HG03196 (cell line): ENCODE results near the gene XPO6.
"Not testable (repeated sequence)": the region's sequence is repeated elsewhere in the genome, so short reads cannot be mapped to it uniquely, and the experiment has no call there.

Experiments used
- ATAC-seq: cut with Tn5 transposase; IDR thresholded peaks from one replicate; pipeline ENCODE4 v1.9.1; 2021; ENCODE audit not compliant: unreplicated experiment

XPO6 gene, protein sequence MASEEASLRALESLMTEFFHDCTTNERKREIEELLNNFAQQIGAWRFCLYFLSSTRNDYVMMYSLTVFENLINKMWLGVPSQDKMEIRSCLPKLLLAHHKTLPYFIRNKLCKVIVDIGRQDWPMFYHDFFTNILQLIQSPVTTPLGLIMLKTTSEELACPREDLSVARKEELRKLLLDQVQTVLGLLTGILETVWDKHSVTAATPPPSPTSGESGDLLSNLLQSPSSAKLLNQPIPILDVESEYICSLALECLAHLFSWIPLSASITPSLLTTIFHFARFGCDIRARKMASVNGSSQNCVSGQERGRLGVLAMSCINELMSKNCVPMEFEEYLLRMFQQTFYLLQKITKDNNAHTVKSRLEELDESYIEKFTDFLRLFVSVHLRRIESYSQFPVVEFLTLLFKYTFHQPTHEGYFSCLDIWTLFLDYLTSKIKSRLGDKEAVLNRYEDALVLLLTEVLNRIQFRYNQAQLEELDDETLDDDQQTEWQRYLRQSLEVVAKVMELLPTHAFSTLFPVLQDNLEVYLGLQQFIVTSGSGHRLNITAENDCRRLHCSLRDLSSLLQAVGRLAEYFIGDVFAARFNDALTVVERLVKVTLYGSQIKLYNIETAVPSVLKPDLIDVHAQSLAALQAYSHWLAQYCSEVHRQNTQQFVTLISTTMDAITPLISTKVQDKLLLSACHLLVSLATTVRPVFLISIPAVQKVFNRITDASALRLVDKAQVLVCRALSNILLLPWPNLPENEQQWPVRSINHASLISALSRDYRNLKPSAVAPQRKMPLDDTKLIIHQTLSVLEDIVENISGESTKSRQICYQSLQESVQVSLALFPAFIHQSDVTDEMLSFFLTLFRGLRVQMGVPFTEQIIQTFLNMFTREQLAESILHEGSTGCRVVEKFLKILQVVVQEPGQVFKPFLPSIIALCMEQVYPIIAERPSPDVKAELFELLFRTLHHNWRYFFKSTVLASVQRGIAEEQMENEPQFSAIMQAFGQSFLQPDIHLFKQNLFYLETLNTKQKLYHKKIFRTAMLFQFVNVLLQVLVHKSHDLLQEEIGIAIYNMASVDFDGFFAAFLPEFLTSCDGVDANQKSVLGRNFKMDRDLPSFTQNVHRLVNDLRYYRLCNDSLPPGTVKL

DNA sequence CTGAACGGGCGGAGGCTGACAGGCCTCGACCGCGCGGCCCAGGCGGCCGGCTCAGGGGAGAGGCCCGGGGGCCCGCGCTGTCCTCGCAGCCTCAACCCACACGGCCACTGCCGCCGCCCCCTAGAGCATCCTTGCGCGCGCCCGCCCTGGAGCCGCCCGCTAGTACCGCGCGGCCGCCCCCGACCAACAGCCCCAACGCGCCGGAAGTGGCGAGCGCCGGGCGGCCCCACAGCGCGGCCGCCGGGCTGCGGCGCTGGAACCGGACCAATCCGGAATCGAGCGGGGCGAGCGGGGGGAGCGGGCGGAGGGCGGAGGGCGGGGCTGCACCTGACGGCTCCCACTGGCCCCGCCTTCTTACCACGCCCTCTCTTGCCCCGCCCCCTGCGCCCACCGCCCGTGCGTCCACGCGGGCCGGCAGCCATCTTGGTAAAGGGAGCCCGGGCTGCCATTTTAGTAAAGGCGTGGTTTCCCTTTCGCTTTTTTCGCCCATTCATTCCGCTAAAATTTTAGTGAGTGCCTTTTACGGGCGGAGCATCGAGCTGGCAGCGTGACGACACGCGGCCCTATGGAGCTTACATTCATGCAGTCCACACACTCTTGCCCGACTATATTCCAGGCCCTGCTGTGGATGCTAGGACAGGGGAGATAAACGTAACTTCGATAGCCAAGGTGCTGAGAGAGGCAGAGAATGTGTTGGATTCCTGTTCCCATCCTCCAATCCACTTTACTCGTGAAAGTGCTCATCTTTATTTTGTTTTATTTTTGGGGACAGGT, at the start of gene XPO6:
Gene XPO6 (minus strand): TSS at position 208 of the 774 bp plus-strand sequence. CDS start 597 bp downstream, outside the sequence.
- ATAC-seq, result peak; percentile 86

DNA sequence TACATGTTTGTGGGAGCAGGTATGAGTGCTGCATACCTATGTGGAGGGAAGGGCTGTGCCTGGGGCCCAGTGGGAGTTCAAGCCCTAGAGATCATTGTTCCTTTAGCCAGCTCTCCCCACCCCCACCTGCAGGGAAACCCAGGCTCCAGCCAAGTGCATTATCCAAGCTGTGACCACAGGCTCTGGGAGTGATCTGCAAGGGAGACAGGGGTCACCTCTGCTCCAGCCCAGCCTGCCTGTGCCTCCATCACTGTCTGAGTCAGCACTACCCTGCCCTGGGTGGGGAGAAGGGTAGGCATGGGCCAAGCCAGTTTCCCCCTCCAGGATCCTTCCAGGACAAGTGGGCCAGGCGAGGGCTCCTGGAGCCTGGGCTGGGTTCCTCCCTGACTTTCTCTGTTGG, 48.4 kb upstream of the XPO6 start:
- ATAC-seq, result no peak

DNA sequence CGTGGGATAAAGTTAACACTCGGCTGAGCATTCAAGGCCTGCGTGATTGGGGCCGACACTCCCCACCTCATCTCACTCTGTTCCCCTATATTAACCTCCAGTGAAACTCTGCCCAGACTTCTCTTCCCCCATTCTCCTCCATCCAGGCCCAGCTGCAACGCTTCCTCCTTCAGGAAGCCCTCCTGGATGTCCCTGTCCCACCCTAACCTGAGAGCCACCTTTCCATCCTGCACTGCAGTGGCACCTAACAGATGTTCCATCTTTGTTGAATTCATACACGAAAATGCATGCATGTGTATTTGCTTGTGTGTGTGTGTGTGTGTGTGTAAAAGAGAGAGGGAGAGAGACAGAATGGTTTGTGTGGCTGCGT, 48.0 kb upstream of the XPO6 start:
- ATAC-seq, result no peak

DNA sequence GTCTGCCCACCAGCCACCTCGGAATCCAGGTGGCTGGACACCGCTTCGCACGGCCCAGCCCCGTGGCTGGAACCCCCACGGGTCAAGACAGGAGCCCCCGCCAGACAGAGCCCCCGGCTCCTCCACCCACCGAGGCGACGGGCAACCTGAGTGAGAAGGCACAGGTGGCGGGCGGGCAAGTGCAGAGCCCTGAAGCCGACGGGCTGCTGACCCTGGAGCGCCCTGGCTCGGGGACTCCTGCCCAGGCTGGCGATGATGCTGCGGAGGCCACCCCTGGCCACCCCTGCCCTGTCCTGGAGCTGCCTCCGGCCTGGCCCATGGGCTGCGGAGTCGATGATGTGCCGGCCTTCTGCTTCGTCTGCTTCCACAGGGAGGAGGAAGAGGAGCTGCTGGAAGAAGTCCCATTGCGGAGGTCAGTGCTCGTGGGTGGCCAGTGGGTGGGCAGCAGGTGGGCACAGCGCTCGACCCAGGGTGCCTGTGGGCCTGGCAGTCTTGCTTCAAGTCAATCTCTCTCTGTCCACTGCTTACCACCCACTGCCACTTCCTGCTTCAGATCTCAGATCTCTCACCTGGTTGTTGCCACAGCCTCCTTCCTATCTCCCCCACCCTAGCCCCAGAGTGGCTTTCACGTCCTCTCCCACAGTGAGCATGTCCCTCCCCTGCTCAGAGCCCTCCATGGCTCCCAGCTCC, 47.5 kb upstream of the XPO6 start:
- ATAC-seq, result no peak

DNA sequence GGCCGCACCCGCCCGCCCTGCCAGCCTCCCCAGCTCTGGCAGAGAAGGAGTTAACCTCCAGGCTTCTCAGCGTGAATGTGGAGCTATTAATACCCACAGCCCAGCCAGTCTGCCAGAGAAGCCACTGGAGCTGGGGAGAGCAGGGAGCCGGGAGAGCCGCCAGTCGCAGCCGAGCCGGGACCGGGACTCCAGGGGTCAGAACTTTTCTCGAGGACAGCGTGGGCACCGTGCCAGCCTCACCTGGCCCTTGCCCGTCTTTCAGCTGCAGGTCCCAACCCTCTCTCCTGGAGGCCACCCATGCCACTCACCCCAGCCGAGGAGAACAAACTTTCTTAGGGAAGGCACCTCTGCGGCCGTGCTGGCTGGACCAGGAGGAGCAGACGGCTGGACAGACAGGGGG, 46.8 kb upstream of the XPO6 start:
- no peak for ATAC-seq

DNA sequence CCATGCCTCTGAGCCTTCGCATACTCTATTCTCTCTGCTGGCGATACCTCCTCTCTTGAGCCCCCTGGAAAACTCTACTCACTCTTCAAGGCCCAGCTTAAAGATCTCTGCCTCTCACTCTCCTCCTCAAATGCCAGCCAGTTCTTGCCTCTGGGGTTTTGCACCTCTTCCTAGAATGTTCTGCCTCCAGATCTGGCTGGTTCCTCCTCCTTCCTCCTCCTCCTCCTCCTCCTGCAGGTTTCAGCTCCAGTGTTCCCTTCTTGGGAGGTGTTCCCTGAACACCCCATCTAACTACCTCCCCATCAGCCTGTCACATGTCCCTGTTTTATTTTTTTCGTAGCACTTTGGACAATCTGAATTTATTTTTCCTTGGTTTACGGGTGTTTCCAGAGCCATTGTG, 45.5 kb upstream of the XPO6 start:
- no peak for ATAC-seq

DNA sequence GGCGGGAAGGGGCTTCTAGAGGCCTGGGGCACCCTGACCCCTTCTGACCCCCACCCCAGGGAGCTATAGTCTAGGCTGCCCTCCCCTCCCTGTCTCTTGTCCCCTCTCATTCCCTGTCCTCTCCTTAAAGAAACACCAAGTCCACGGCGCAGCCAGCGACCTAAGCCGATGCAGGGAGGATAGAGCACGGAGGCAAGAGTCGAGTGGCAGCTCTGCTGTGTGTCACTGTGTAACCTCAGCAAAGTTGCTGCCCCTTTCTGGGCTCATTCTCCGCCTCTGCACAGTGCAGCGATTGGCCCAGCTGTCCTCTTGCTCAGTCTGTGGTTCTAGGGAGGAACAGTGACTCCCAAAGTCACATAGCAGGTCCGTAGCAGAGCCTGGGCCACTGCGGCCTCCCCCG, 44.1 kb upstream of the XPO6 start:
- no peak for ATAC-seq

DNA sequence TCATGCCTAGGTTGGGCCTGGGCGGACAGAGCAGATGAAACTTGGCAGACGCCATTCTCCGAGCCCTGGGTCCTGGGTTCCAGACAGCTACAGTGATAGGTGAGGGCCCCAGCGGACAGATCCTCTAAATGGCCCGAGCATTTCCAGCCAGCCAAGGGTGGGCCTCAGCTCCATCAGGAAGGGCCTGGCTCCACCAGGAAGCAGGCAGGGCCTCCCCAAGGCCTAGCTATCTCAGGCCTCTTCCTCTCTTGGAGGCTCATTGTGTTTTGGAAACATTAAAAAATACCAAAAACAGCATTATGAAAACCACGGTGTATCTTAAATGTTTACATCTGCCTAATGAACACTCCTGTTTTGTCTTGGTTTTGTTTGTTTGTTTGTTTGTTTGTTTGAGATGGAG, 42.4 kb upstream of the XPO6 start:
- ATAC-seq, result no peak

DNA sequence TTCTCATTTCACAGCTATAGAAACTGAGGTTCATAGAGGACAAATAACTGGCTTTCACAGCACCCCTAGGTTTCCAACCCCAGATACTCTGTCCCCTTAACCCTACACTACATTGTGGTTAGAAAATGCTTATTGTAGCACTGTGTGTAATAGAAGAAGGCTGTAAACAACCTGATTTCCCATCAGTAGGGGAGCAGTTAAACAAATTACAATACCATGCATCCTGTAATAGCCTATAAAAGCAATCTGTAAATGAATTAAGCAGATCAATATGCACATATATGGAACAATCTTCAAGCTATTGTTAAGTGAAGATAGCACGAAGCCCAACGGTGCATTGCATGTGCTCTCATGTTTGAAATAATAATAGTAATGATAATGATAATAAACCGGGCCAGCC, 39.2 kb upstream of the XPO6 start:
- ATAC-seq, result no peak

DNA sequence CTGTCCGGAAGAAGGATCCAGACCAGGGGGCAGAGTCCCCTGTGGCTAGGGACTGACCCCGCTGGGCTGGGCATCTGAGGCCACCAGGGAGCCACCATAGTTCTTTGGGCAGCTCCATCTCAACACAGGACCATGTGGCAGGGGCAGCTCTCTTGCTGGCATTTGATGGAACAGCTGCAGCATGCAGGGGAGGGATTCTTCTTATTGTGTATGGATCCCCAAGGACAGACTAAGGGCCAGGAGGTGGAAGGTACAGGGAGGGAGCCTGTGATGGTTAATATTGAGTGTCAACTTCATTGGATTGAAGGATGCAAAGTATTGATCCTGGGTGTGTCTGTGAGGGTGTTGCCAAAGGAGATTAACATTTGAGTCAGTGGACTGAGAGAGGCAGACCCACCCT, 37.7 kb upstream of the XPO6 start:
- ATAC-seq, result not testable (repeated sequence)

DNA sequence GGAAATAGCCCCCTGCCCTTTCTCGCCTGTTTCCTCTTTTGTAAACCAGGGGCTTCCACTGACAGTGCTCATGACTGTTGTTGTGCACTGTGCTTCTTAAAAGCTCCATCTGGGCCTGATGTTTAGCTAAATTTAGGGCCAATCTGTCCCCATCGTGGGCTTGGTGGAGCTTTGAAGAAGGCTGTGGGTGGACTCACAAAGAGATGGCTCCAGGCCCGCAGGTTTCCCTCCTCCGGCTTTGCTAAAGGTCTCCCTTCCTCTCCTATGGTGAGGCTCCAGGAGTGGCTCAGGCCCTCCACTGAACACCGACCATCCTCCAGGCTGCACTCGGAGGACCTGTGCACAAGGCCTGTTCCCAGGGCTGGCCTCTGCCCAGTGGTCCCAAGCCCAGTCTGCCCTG, 30.2 kb upstream of the XPO6 start:
- no peak for ATAC-seq

DNA sequence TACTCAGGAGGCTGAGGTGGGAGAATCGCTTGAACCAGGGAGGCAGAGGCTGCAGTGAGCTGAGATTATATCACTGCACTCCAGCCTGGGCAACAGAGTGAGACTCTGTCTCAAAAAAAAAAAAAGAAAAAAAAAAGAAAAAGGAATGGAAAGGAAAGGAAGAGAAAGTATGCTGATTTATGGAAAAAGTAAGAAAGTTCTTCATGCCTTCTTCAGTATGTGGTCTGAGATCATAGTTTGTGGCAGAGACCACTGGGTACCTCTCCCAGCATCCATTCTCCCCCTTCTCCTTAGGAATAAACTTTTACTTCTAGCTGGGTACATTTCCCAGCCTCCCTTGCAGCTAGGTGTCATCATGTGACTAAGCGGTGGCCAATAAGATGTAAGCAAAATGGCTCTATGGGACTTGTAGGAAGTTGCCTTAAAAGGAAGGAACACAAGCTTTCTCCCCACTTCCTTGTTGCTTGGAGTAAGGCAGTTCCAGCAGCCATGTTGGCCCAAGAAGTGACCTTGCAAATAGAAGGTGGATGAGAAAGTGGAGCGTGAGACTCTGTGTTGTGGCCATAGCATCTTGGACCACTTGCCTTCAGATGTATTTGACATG, 26.1 kb upstream of the XPO6 start:
- no peak for ATAC-seq

DNA sequence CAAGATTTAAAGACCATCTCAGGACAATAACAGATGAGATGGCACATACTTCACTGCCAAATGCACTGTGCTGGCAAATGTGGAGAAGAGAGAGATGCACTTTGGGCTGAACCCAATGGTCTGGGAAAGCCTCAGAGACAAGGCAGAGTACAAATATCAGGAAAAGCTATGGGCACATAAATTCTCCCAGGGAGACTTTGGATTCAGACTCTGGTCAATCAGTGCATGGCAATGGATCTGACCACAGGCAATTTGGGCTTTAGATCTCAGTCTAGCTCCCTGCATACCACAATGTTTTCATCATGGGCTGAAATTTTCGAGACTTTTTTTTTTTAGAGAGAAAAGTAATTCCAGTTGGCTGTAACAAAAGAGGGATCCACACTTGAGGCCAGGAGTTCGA, 20.0 kb upstream of the XPO6 start:
- no peak for ATAC-seq

DNA sequence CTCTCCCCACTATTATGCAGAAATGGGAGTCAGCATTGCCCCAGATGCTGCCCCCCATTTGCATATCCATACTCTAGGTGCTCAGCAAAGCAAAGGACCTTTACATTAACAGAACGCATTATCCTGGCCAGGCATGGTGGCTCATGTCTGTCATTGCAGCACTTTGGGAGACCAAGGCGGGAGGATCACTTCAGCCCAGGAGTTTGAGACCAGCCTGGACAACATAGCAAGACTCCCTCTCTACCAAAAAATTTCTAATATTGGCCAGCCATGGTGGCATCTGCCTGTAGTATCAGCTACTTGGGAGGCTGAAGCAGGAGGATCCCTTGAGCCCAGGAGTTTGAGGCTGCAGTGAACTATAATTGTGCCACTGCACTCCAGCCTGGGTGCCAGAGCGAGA, 12.1 kb upstream of the XPO6 start:
- ATAC-seq, result not testable (repeated sequence)

DNA sequence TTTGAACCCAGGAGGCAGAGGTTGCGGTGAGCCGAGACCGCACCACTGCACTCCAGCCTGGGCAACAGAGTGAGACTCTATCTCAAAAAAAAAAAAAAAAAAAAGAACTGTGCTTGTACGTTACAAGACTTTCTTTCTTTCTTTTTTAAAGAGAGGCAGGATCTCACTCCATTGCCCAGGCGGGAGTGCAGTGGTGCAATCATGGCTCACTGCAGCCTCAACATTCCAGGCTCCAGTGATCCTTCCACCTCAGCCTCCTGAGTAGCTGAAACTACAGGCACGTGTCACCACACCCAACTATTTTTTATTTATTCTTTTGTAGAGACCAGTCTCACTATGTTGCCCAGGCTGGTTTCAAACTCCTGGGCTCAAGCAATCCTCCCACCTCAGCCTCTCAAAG, 8.0 kb upstream of the XPO6 start:
- not testable (repeated sequence) for ATAC-seq

DNA sequence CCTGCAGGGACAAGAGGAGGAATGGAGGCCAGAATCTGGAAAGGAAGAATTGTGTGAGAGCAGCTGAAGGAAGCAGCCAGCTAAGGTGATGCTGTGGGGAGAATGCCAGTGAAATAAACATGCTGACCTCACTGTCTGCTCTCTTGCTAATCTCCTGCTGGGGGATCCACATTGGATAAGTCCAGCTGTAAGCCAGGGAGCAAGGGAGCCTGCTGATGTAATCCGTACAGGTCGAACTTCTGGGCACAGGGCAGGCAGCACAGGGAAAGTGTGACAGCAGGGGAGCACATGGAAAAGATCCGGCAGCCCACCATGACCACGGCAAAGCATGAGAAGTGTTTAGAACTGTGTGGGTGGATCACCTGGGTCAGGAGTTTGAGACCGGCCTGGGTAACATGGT, 7.5 kb upstream of the XPO6 start:
- ATAC-seq, result no peak

DNA sequence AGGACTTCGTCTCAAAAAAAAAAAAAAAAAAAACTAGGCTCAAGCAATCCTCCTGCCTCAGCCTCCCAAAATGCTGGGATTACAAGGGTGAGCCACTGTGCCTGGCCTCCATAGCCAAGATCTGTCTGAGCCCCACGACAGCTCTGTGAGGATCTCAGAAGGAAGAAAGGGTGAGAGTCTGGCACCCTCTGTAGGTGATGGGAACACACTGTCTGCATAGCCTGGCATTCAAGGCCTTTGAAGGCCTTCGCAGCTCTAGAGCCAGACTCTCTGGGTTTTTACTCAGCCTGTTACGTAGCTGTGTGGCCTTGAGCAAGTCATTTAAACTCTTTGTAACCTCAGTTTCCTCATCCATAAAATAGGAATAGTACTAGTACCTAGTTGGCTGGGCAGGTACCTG, 6.3 kb upstream of the XPO6 start:
- ATAC-seq, result no peak

DNA sequence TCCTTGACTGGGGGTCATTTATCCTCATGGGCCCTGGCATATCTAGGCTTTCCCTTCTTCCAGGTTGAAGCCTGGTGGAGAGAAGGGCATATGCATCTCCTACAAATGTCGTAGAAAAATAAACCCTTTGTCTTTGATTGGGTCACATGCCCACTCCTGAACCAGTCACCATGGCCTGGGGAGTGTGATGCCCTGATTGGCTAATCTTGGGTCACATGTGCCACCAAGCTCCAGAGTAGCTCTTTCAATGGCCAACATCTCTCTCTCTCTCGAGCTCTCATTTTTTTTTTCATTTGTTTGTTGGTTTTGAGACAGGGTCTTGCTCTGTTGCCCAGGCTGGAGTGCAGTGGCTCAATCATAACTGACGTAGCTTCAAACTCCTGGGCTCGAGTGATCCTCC, 5.6 kb upstream of the XPO6 start:
- ATAC-seq, result no peak

DNA sequence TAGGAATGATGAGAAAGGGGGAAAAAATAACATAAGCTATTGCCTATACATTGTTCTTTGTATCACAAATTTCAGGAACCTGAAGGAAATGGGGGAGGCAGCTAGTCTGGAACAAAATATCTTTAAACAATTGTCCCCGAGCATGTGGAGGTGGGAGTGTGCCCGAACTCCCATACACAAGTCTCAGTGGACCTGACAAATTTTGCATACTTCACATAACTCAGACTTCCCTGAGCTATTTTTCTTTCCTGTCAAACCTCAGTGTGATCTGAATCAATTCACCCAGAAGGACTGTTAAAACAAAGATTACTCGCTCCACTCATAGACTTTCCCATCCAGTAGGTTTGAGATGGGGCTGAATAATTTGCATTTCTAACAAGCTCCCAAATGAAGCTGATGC, 1.6 kb upstream of the XPO6 start:
- ATAC-seq, result no peak

DNA sequence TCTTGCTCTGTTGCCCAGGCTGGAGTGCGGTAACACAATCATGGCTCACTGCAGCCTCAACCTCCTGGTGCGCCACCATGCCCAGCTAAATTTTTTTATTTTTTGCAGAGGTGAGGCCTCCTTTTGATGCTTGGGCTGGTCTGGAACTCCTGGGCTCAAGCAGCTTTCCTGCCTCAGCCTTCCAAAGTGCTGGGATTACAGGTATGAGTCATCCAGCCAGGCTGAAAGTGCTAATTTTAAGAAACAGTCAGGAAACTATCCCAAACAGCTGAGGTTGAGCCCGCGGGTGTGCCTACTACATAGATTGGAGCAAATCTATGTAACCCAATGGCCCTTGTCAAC, 738 bp upstream of the XPO6 start:
- ATAC-seq, result no peak
